Measurements from ENCODE around the gene NSL1.
"Not testable (repeated sequence)": the region's sequence is repeated elsewhere in the genome, so short reads cannot be mapped to it uniquely, and the experiment has no call there.

Gene NSL1

DNA sequence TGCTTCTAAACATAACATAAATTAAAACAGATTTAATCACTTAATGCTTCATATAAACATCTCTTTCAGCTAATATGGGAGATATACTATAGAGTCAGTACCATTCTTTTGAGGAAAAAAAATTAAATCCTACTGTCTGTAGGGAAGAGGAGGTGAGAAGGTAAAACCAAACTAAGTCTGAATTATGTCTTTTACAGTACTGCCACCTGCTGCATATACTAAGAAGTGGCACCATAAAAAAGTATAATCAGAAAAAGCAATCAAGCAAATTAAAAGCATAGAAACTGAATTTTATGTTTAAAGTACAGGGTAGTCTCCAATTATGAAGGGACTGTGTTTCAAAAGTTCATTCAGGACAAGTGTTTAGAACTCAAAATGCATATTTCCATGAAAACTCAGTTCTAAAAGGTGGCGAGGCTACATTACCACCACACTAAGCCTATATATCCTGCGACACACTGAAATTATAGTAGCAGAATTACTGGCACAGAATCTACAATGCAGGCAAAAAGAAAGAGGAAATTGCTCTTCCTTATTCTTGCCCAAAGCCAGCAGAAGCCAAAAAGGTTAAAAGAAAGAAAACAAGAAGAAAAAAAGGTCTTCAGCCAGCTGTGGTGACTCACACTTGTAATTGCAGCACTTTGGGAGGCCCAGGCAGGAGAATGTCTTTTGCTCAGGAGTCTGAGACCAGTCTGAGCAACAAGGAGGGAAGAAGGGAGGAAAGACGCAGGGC, 9.0 kb downstream of the NSL1 start:
- DNase-seq, result no peak

DNA sequence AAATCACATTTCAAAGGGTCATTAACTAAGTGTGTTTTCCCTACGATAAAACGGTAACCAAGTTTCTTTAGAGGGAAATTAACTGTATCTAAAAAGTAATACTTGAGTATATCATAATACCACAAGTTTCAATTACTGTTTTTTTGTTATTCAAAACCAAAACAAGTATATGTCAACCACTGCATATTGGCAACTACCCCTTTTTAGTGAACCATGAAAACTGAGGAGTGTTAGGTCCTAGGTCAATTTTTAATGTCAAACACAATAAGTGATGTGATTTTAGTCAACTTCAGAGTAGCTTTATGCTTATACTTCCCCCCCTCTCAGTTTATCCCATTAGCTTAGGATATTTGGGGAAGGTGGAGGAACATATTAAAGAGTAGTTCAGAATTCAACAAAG, 10.4 kb downstream of the NSL1 start:
- DNase-seq, result no peak

DNA sequence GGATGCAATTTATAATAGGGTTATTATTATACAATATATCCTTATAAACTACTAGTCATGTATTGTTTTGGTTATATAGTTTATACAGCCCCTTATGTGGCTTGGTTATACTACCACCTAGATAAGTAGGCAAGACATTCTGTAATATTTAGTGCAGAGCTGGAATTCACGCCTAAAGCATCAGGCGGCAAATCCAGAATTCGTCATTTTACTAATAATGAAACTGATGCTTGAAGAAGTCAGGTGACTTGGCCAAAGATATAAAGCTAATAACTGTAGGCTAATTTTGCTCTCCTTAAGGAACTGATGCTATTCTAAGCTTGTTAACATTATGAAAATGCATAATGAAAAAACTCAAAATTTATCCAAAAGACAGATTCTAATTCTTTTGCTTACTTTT, 10.8 kb downstream of the NSL1 start:
- no peak for DNase-seq

DNA sequence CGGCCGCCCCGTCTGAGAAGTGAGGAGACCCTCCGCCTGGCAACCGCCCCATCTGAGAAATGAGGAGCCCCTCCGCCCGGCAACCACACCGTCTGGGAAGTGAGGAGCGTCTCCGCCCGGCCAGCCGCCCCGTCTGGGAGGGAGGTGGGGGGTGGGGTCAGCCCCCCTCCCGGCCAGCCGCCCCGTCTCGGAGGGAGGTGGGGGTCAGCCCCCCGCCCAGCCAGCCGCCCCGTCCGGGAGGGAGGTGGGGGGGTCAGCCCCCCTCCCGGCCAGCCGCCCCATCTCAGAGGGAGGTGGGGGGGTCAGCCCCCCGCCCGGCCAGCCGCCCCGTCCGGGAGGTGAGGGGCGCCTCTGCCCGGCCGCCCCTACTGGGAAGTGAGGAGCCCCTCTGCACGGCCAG, 12.5 kb downstream of the NSL1 start:
- not testable (repeated sequence) for DNase-seq

DNA sequence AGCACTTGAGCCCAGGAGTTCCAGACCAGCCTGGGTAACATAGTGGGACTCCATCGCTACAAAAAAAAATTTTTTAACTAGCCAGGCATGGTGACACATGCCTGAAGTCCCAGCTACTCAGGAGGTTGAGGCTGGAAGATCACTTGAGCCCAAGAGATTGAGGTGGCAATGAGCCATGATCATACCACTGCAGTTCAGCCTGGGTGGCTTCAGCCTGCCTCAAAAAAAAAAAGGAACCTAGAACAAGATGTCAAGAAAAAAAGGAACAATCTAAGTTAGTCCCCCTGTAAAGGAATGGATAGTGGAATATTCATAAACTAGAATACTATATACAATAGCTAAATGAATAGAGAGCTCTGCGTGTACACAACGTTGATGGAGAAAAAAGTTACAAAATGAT, 14.4 kb downstream of the NSL1 start:
- no peak for DNase-seq

DNA sequence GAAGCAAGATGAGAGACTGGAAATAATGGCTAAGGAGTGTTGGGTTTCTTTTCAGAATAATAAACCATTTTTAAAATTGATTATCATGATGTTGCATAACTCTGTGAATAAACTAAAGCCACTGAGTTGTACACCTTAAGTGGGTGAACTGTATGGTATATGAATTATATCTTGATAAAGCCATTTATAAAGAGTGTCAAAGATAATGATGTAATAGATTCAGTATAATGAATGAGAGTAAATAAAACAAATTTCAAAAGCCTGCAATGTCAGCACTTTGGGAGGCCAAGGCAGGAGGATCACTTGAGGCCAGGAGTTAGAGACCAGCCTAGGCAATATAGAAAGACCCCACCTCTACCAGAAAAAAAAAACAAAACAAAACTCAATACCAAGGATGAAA, 16.3 kb downstream of the NSL1 start:
- no peak for DNase-seq

DNA sequence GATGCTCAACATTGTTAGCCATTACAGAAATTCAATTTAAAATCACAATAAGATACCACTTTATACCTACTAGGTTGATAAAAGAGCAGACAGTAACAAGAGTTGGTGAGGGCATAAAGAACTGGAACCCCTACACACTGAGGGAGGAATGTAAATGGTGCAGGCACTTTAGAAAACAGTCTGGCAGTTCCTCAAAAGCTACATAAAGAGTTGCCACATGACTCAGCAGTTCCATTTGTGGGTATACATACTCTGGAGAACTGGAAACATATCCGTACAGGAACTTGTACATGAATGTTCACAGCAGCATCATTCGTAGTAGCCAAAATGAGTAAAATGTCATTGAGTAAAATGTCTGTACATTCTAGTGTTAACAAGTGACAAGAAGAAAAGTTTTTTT, 17.0 kb downstream of the NSL1 start:
- no peak for DNase-seq

DNA sequence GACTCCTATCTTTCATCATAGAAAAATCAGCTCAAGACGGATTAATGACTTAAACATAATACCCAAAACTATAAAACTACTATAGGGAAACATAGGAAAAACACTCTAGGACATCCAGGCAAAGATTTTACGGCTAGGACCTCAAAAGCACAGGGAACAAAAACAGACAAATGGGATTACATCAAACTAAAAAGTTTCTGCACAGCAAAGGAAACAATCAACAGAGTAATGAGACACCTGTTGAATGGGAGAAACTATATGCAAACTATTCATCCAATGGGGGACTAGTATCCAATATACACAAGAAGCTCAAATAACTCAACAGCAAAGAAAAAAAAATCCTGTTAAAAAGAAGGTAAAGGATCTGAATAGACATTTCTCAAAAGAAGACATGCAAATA, 18.6 kb downstream of the NSL1 start:
- DNase-seq, result no peak

DNA sequence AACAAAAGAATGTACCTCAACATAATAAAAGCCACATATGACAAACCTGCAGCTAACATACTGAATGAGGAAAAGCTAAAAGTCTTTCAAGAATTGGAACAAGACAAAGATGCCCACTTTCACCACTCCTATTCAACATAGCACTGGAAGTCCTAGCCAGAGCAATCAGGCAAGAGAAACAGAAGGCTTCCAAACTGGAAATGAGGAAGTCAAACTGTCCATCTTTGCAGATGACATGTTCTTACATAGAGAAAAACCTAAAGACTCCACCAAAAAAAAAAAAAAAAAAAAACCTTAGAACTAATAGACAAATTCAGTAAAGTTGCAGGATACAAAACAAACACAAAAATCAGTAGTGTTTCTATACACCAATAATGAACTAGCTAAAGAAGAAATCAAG, 20.2 kb downstream of the NSL1 start:
- DNase-seq, result no peak

DNA sequence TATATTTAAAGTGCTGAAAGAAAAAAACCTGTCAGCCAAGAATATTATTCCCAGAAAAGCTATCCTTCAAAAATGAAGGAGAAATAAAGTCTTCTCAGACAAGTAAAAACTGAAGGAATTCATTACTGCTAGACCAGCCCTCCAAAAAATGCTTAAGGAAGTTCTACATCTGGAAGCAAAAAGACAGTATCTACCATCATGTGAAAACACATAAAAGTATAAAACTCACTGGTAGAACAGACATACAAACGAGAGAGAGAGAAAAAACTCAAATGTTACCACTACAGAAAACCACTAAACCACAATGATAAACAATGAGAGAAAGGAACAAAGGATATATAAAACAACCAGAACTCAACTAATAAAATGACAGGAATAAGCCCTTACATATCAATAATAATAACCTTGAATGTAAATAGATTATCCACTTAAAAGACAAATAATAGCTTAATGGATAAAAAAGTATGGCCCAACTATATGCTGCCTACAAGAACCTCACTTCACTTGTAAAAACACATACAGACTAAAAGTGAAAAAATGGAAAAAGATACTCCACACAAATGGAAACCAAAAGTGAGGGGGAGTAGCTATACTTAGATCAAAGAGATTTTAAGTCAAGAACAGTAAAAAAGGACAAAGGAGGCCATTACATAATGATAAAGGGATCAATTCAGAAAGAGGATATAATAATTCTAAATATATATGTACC, 22.0 kb downstream of the NSL1 start:
- DNase-seq, result no peak

DNA sequence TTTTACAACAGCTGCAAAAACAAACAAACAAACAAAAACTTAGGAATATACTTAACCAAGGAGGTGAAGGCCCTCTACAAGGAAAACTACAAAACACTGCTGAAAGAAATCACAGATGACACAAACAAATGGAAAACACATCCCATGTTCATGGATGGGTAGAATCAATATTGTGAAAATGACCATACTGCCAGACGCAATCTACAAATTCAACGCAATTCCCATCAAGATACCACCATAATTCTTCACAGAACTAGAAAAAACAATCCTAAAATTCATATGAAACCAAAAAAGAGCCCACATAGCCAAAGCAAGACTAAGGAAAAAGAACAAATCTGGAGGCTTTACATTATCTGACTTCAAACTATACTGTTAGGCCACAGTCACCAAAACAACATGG, 24.8 kb downstream of the NSL1 start:
- DNase-seq, result not testable (repeated sequence)

DNA sequence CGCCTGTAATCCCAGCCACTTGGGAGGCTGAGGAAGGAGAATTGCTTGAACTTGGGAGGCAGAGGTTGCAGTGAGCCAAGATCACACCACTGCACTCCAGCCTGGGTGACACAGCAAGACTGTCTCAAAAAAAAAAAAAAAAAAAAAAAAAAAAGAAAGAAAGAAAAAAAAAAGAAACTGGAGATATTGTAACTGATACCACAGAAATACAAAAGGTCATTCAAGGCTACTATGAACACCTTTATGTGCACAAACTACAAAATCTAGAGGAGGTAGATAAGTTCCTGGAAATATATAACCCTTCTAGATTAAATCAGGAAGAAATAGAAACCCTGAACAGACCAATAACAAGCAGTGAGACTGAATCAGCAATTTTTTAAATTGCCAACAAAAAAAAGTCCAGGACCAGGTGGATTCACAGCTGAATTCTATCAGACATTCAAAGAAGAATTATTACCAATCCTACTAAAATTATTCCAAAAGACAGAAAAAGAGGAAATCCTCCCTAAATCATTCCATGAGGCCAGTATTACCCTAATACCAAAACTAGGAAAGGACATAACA, 26.8 kb downstream of the NSL1 start:
- DNase-seq, result not testable (repeated sequence)

DNA sequence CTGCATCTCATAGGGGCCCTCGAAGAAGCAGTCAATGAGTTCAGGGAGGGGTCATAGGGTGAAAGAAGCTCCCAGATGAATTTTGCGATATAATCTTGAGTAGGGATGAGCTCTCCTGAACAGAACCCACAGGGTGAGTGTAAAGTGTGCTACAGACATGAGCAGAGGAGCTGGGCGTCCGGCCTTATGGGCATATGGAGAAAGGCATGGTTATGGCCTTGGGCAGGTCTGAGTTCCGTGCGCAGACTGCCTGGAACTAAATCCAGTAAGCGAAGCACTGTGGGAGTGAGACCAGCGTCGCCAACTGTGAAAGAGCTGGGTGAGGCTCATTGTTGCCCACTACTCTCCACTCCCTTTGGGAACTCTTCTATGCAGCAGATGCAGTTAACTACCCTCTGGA, 28.7 kb downstream of the NSL1 start:
- DNase-seq, result no peak

DNA sequence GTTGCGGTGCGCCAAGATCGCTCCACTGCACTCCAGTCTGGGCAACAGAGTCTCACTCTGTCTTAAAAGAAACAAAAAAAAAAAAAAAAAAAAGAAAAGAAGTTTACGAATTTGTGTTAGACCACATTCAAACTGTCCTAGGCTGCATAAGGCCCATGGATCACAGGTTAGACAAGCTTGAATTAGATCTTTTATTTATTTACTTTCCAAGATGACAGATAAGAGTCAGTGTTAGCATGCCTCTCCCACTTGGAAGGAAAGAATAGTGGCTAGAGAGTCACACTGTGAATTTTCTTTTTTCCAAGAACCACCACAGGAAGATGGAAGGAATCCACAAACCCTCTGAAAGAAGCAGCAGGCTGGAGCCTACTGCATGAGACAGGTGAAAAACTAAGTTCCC, 29.3 kb downstream of the NSL1 start:
- no peak for DNase-seq

DNA sequence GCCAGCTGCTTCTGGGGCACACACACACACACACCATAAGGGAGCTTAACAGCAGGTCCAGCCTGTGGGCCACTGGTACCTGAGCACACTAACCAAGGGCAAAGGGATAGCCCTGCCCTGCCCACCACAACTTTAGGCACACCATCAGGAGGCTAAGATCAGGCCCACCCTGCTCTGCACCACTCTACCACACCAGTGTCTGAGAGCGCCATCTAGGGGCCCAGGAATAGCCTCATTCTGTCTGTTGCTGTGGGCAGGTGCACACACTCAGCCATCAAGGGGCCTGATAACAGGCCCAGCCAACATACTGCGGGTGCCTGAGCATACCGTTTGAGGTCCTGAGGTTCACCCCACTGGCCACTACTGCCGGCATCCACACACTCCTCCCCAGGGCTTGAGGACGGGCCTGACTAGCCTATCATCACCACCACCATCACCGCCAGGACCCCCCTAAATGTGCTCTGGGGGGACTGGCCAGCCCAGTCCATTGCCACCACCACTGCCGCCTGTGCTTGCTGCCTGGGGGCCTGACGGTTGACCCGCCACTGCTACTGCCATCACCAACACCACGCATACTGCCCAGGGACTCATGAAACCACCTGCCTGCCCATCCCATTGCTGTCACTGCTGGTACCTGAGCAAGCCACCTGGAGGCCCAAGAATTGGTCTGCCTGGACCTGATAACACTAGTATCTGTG, 31.3 kb downstream of the NSL1 start:
- no peak for DNase-seq

DNA sequence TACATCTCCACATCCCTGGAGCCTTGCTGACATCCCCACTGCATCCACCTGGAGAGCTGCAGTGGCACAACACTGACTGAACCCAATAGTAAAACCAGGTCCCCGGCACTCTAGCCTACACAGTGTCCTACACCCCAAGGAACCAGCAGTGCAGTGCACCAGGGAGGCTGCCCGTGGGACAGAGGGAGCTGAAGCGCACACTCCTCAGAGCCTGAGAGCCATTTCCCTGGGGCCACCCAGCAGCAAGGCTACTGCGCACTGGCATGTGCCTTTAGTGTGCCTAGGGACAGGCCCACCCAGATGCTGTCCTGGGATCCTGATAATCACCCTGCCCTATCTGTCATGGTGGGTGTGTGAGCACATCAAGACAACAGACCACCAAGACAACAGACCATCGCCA, 31.9 kb downstream of the NSL1 start:
- no peak for DNase-seq

DNA sequence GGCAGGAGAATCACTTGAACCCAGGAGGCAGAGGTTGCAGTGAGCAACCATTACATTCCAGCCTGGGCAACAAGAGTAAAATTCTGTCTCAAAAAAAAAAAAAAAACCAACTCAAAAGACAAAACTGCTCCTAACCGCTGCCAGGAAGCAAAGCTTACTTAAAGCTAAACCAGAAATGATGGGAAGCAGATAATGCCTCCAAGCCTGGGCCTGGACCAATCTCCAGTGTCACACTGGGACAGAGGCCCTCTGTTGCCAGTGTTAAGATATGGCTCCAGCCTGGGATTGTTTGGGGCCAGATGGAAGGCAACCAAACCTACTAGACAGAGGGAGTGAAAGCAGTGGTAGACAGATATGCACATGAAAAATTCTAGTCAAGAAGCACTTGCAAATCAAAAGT, 36.9 kb downstream of the NSL1 start:
- DNase-seq, result no peak

DNA sequence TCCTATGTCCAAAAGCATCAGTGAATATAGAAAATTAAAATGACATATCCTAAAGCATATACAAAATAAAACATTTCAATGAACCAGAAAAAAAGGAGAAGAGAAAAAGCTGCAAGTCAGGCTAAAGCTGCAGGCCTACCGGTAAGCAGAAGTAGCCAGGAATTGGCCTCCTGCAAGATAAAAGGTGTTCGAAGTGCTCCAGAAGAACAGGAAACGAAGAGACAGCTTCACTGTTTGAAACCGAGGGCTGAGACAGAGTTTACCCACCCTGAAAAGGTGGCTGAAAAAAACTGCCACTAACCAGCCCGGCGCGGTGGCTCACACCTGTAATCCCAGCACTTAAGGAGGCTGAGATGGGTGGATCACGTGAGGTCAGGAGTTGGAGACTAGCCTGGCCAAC, 37.4 kb downstream of the NSL1 start:
- no peak for DNase-seq

DNA sequence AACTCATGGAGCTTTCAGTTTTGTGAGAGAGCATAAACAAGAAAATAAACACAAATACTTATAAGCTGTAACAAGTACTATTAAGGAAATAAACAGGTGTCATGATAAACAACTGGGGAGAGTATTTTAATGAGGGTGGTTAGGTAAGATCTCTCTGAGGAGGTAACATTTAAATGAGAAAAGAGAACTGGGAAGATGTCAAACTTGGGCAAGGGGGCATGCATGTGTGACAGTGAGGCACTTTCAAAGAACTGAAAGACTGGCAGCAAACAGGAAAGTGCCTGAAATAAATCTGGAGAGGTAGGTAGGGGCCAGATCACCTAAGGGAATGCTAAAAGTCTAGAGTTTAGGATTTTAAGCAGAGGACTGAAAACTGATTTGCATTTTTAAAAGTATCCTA, 37.8 kb downstream of the NSL1 start:
- DNase-seq, result no peak

DNA sequence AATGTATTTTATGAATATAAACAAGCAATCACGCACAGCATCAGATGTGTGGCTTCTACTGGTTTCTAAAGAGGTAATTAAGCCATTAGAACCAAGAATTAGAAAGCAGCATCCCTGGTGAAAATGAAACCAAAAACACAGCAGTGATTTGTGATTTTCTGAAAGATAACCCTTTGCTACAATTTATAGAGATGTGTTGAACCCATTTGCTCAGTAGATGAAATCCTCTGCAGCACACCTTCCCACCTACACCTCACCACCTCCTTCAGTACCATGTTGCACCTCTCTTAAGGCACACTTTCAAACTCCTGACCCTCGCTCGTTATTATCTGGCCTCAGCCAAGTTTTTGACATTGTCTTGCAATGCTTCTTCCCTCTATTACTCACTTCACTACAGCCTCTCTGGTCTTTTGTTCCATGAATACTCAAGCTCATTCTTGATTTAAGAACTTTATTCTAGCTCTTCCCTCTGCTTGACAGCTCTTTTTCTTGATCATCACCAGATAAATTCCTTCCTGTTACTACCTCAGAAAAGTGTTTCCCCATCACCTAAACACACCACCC, 38.6 kb downstream of the NSL1 start:
- no peak for DNase-seq

DNA sequence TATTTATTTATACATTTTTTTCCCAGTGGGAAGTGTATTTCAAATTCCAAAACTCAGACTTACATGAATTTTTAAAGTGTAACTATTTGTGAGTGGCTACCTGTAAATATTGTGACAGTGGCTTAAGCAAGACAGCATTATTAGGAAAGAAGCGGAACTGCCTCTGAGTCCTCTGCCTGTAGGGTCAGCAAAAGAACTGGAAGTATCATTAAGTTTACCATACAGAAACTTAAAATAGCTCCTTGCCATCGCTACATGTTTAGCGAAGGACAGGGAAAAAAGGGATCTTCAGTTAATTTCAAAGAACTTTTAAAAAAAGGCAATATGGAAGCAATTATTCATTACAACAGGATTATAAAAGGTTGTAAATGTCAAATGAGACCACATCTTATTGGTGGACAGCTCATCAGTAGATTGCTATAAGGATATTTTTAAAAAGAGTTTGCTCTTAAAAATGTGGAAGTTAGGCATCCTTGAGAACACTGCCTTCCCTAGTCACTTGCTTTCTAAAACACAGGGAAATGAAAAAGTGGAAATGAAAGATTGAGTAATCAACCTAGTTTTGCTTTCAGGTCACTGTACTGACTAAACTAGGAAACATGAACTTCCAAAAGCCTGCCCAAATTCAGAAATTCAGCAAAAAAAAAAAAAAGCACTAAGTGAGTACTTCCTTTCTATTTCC, 39.2 kb downstream of the NSL1 start:
- no peak for DNase-seq

DNA sequence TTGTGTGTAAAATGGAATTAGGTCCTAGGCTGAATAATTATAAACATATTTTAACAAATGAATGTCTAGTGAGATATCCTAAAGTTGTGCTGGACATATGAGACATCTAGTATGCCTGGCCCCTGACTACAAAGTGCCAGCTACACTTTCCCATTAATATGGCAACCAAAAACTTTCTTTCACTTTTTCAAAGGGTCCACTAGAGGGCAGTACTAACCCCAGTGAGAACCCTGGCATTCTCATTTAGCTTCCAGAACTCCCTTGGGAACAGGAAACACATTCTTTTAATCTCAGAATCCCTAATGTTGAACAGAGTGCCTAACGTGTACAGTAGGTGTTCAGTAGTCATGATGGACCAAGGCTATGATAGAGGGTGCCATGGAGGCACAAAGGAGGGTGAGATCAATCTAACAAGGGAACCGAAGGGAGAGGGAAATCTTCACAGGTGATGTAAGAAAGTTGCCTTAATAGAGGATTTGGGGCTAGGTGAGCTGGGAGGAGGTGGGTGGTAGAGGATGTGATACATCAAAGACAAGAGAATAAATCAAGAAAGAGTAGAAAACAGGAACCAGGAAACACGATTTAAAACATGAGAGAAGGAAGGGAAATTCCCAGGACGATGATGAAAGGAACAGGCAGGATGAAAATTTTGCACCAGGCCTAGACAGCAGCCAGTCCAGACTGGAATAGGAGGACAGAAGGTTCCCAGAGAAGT, 41.6 kb downstream of the NSL1 start:
- DNase-seq, result no peak
